Measurements from ENCODE around the gene SORT1.

GRCh38 chr1:109381573-109381972, 16.1 kb downstream of the SORT1 start:
- no peak for TF ChIP-seq EZH2 (IDR thresholded peaks at IDR 0.05)
- no peak for TF ChIP-seq POLR2AphosphoS5 (IDR thresholded peaks at IDR 0.05; ENCODE audit: borderline replicate concordance, low read depth, low read length)
- TF ChIP-seq FOXP2 (optimal IDR thresholded peaks at IDR 0.05; ENCODE audit: control extremely low read depth, extremely low read length, insufficient read depth): no peak
